Measurements from ENCODE around the gene MCM10. TPM values are rescaled to one million over a fixed set of nuclear protein-coding genes. Genes with fewer than 3 reads are reported as not detected.

MCM10 gene
- total RNA-seq, 1 donor from 2014 or later: 44.5 TPM

- H3K4me1 Mint-ChIP-seq: no peaks in the 10 kb centered on the region
- DNase-seq (ENCODE audit: low spot score): no peak
Measured at GRCh38 chr10:13218878-13219277, 57.5 kb downstream of the MCM10 start.

GRCh38 chr10:13219685-13220670, 58.6 kb downstream of the MCM10 start:
- DNase-seq (ENCODE audit: low spot score): peak; percentile 50
- Mint-ChIP-seq H3K36me3 (peaks cover 2% of the 10 kb centered on the region), H3K9me3 (no peaks in the 10 kb centered on the region), H3K4me3 (no peak overlapping the region), H3K27me3 (ENCODE audit: insufficient read depth, low read depth) (peaks cover 2% of the 10 kb centered on the region), H3K27ac (no peak overlapping the region), H3K4me1 (no peaks in the 10 kb centered on the region)
- Histone ChIP-seq H3K36me3 (no peaks in the 10 kb centered on the region), H4K20me1 (ENCODE audit: low read depth) (no peaks in the 10 kb centered on the region), H3K79me2 (ENCODE audit: low read depth) (no peaks in the 10 kb centered on the region), H3K4me1 (no peaks in the 10 kb centered on the region), H3K4me2 (no peak overlapping the region), H3K9me3 (ENCODE audit: low read depth) (no peaks in the 10 kb centered on the region), H3K4me3 (no peak overlapping the region), H3K9ac (no peak overlapping the region), H3F3A (ENCODE audit: low read depth) (no peaks in the 10 kb centered on the region), H2AFZ (replicated peaks) (no peak overlapping the region), H3K27ac (no peak overlapping the region), H3K27me3 (no peaks in the 10 kb centered on the region)
- TF ChIP-seq EZH2 (IDR thresholded peaks at IDR 0.05): no peak
- peak; percentile 40 for TF ChIP-seq CTCF (IDR thresholded peaks at IDR 0.05)

More at GRCh38 chr10:13218878-13219277, 57.5 kb downstream of the MCM10 start:
- Histone ChIP-seq H3K27me3 (no peaks in the 10 kb centered on the region), H3K9ac (no peak overlapping the region), H3K4me2 (no peak overlapping the region), H3K27ac (no peak overlapping the region), H2AFZ (replicated peaks) (no peak overlapping the region), H4K20me1 (ENCODE audit: low read depth) (no peaks in the 10 kb centered on the region), H3K4me1 (no peaks in the 10 kb centered on the region), H3K9me3 (ENCODE audit: low read depth) (no peaks in the 10 kb centered on the region), H3K79me2 (ENCODE audit: low read depth) (no peaks in the 10 kb centered on the region), H3K36me3 (no peaks in the 10 kb centered on the region), H3K4me3 (no peak overlapping the region), H3F3A (ENCODE audit: low read depth) (no peaks in the 10 kb centered on the region)
- no peak for TF ChIP-seq EZH2 (IDR thresholded peaks at IDR 0.05)
- Mint-ChIP-seq H3K4me3 (no peak overlapping the region), H3K27me3 (ENCODE audit: insufficient read depth, low read depth) (peaks cover 2% of the 10 kb centered on the region), H3K9me3 (no peaks in the 10 kb centered on the region), H3K27ac (no peak overlapping the region), H3K36me3 (peaks cover 5% of the 10 kb centered on the region)

DNA sequence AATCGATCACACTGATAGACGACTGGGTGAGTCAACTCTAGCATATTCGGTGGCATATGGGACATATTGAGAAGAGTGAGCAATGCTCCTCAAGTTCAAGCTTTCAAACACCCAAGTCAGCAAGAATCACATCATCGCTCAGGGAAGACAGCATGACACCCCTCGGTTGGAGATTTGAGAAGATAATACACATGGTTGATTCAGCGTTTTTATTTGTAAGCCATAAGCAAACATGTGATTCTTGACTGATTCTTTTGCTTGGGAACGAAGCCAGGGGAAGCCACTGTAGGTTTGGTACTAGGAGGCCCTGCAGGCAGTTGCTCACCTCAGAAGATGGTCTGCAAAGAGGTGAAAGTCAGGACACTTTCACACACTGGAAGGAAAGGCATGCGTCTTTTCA, 60.2 kb downstream of the MCM10 start:
- Mint-ChIP-seq H3K27ac (no peak overlapping the region), H3K36me3 (no peaks in the 10 kb centered on the region), H3K4me1 (peaks cover 4% of the 10 kb centered on the region), H3K27me3 (ENCODE audit: insufficient read depth, low read depth) (no peaks in the 10 kb centered on the region), H3K9me3 (no peaks in the 10 kb centered on the region), H3K4me3 (no peak overlapping the region)
- Histone ChIP-seq H4K20me1 (ENCODE audit: low read depth) (no peaks in the 10 kb centered on the region), H3F3A (ENCODE audit: low read depth) (no peaks in the 10 kb centered on the region), H3K79me2 (ENCODE audit: low read depth) (no peaks in the 10 kb centered on the region), H3K4me3 (no peak overlapping the region), H3K4me1 (no peaks in the 10 kb centered on the region), H3K27me3 (no peaks in the 10 kb centered on the region), H3K9me3 (ENCODE audit: low read depth) (no peaks in the 10 kb centered on the region), H2AFZ (replicated peaks) (no peak overlapping the region), H3K27ac (no peak overlapping the region), H3K4me2 (no peak overlapping the region), H3K36me3 (no peaks in the 10 kb centered on the region), H3K9ac (no peak overlapping the region)
- no peak for TF ChIP-seq EZH2phosphoT487 (IDR thresholded peaks at IDR 0.05)
- TF ChIP-seq CTCF (IDR thresholded peaks at IDR 0.05): no peak
- DNase-seq (ENCODE audit: low spot score): no peak

DNA sequence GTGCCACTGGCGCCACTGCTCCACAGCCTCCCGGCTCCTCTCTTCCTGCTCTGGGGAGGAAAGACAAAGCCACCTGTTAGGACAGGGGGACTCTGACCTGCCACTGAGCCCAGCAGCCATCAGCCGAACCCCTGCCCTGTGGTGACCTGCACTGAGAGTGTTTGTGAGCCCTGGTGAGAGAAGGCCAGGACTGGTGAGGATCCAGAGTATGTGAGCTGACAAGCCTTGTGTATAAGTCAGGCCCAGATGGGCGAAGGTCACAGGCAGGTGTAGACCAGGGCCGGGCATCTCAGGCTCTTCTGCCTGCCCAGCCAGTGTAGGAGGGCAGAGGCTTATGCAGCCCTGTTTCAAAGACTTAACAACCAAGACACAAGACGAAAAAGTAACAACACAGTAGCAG, 60.8 kb downstream of the MCM10 start:
- Histone ChIP-seq H3K4me2 (no peak overlapping the region), H3K36me3 (no peaks in the 10 kb centered on the region), H3F3A (ENCODE audit: low read depth) (no peaks in the 10 kb centered on the region), H3K9ac (no peak overlapping the region), H3K4me3 (no peak overlapping the region), H3K79me2 (ENCODE audit: low read depth) (no peaks in the 10 kb centered on the region), H3K9me3 (ENCODE audit: low read depth) (no peaks in the 10 kb centered on the region), H3K27ac (no peak overlapping the region), H3K4me1 (no peaks in the 10 kb centered on the region), H2AFZ (replicated peaks) (no peak overlapping the region), H3K27me3 (no peaks in the 10 kb centered on the region), H4K20me1 (ENCODE audit: low read depth) (no peaks in the 10 kb centered on the region)
- H3K27ac Mint-ChIP-seq: no peak overlapping the region
- peaks cover 4% of the 10 kb centered on the region for H3K4me1 Mint-ChIP-seq
- TF ChIP-seq EZH2phosphoT487 (IDR thresholded peaks at IDR 0.05) (no peak), CTCF (IDR thresholded peaks at IDR 0.05) (no peak), EZH2 (IDR thresholded peaks at IDR 0.05) (no peak)
- H3K27me3 Mint-ChIP-seq (ENCODE audit: insufficient read depth, low read depth): no peaks in the 10 kb centered on the region
- no peak overlapping the region for H3K4me3 Mint-ChIP-seq
- H3K9me3 Mint-ChIP-seq: no peaks in the 10 kb centered on the region
- DNase-seq (ENCODE audit: low spot score): no peak
- no peaks in the 10 kb centered on the region for H3K36me3 Mint-ChIP-seq

All from neural progenitor cell (in vitro differentiated cells).